ENCODE data around the gene PAQR9.
A peak's percentile ranks its signal among the peaks of the same experiment; 100 is the strongest.

Gene PAQR9, protein sequence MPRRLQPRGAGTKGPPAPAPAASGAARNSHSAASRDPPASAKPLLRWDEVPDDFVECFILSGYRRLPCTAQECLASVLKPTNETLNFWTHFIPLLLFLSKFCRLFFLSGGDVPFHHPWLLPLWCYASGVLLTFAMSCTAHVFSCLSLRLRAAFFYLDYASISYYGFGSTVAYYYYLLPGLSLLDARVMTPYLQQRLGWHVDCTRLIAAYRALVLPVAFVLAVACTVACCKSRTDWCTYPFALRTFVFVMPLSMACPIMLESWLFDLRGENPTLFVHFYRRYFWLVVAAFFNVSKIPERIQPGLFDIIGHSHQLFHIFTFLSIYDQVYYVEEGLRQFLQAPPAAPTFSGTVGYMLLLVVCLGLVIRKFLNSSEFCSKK

DNA sequence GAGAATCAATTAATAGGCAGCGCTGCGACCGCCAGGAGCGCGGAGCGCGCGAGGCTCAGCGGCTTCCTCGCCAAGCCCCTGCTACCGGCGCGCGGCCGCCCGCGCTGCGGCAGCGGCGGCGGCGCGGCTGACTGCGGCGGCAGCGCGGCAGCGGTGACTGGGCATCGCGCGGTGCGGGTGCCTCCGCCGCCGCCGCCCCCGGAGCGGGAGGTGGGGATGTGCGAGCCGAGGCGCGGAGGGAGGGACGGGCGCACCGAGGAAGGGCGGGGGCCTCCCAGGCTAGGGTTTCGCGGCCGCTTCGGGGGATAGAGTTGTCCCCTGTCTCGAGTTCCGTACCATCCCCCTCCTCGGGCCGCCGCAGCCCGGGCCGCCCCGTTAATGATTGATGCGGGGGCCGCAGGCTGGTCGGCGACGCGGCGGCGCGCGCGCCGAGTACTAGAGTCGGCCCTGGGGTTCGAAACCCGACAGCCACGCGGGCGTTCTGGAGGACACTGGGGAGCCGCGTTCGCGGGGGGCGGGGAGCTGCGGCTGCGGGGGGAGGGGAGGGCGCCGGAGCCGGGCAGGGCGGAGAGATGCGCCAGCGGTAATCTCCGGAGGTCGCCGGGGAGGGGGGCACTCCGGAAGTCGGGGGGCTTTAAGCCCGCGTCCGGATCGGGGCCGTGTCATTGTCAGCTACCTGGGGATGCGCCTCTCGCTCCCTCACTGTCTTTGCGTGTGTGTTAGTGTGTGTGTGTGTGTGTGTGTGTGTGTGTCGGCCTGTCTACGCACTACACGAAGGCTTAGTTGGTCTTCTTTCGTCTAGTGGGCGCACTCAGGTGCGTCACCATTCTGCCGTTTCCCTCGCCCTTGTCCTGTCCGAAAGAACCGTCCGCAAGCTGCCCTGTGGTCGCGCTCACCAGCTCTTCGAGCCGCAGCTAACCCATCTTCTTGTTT lies at the start of gene PAQR9:
PAQR9 (minus strand) TSS at position 159 of the 933 bp plus-strand sequence. CDS start 338 bp downstream, outside the sequence.
- Histone ChIP-seq H3K27ac (no peak within 1 kb of the TSS), H3K9me3 (peaks cover 9% of the 10 kb centered on the region; the same call in 1 of the 2 replicates), H3K4me2 (peak within 1 kb of the TSS; percentile 93), H3K36me3 (no peaks in the 10 kb centered on the region), H4K20me1 (no peaks in the 10 kb centered on the region), H3K27me3 (peaks cover 48% of the 10 kb centered on the region), H3K4me3 (peak within 1 kb of the TSS; percentile 78), H3K4me1 (peaks cover 6% of the 10 kb centered on the region; the same call in 1 of the 2 replicates), H3K9ac (peak within 1 kb of the TSS; percentile 62)
- TF ChIP-seq Cebpa-rat (IDR thresholded peaks at IDR 0.05): no peak

DNA sequence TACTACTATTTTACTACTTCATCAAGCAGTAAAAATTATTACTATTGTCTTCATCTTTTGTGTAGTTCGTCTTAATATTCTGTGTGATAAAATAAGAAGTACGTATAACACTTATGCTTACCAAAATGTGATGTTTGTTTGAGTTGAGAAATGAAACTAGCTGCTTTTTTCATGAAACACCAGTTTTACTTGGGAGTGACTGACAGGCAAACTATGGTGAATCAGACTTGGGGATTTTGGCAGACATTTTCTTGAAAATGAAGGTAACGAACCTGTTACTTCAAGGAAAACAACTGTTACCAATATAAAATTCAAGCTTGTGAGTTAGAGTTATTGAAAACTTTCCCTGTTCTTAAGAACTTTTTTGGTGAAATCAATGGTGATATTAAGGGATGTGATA lies 48.2 kb upstream of the PAQR9 start:
- H4K20me1 ChIP-seq: peaks cover 96% of the 10 kb centered on the region
- 0 out of 2 replicates have a peak, but pooled peaks cover 7% of the 10 kb centered on the region for H3K4me1 ChIP-seq
- TF ChIP-seq Cebpa-rat (IDR thresholded peaks at IDR 0.05): no peak
- no peak overlapping the region for H3K4me3 ChIP-seq
- H3K9ac ChIP-seq: no peak overlapping the region
- no peaks in the 10 kb centered on the region for H3K9me3 ChIP-seq
- H3K27ac ChIP-seq: no peak overlapping the region
- no peaks in the 10 kb centered on the region for H3K27me3 ChIP-seq
- H3K4me2 ChIP-seq: no peak overlapping the region
- peaks cover 24% of the 10 kb centered on the region; the same call in 1 of the 2 replicates for H3K36me3 ChIP-seq

DNA sequence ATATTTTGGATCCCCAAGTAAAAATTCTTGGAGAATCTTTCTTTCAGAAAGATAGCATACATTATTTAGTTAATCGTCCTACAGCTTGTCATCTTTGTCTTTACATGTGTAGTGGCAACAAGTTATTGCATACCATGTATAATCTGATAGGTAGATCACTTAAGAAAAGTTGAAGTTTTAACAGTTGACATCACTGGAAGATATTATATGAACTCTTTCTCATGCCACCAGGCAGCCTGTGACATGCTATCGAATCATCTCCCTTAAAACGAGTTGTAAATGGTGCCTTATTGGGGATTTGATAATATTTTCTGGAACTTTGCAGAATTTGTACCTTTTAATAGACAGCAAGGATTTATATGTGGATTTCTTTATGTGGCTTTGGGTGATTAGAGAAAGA lies 46.5 kb upstream of the PAQR9 start:
- H3K4me2 ChIP-seq: no peak overlapping the region
- no peaks in the 10 kb centered on the region for H3K9me3 ChIP-seq
- H3K4me1 ChIP-seq: 0 out of 2 replicates have a peak, but pooled peaks cover 9% of the 10 kb centered on the region
- no peak overlapping the region for H3K9ac ChIP-seq
- peaks cover 100% of the 10 kb centered on the region for H4K20me1 ChIP-seq
- H3K4me3 ChIP-seq: no peak overlapping the region
- peaks cover 27% of the 10 kb centered on the region; the same call in 1 of the 2 replicates for H3K36me3 ChIP-seq
- H3K27ac ChIP-seq: no peak overlapping the region
- H3K27me3 ChIP-seq: no peaks in the 10 kb centered on the region
- no peak for TF ChIP-seq Cebpa-rat (IDR thresholded peaks at IDR 0.05)

DNA sequence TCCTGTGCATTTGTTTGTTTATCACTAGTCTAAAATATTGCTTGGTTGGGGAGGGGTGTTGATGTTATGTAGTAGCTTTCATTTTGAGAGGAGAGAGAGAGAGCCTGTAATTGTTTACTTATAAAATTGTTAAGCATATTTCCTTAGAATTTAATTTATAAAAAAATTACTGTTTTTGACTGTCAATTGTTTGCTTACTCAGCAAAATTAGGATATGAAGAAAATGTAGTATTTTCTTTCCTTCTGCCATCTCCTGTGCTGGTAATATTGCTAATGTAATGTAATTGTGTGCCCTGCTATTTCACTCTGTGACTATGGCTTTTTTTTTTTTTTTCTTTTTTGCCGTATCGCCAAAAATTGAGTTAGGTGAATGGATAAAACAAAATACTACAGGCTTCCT lies 41.3 kb upstream of the PAQR9 start:
- no peak overlapping the region for H3K9ac ChIP-seq
- no peak overlapping the region for H3K27ac ChIP-seq
- H3K36me3 ChIP-seq: peaks cover 5% of the 10 kb centered on the region; the same call in 1 of the 2 replicates
- no peak overlapping the region for H3K4me3 ChIP-seq
- H4K20me1 ChIP-seq: peaks cover 82% of the 10 kb centered on the region
- peaks cover 32% of the 10 kb centered on the region for H3K4me1 ChIP-seq
- H3K9me3 ChIP-seq: no peaks in the 10 kb centered on the region
- TF ChIP-seq Cebpa-rat (IDR thresholded peaks at IDR 0.05): no peak
- no peak overlapping the region for H3K4me2 ChIP-seq
- no peaks in the 10 kb centered on the region for H3K27me3 ChIP-seq

DNA sequence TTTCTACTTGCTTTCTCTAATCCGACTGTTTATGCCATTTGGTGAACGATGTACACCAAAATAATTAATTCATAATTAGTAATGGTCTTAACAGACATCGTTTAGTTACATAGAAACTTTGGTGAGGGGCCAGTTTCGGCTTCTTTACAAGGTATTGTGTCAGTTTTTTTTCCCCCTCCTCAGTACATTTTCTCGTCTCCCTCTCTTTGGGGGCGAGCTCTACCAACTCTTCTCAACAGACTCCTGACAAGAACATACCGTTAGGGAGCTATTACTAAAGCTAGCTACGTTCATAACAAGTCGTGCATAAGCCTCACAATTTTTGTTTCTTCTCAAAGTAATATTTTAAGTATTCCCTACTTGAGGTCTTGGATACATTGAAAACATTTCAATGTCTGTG lies 39.3 kb upstream of the PAQR9 start:
- Histone ChIP-seq H3K36me3 (peaks cover 5% of the 10 kb centered on the region; the same call in 1 of the 2 replicates), H3K27me3 (no peaks in the 10 kb centered on the region), H3K27ac (peak overlapping the region; percentile 93), H3K9me3 (no peaks in the 10 kb centered on the region), H3K4me1 (peaks cover 38% of the 10 kb centered on the region), H3K4me2 (peak overlapping the region; percentile 85), H3K4me3 (peak overlapping the region; percentile 85), H3K9ac (peak overlapping the region; percentile 97), H4K20me1 (peaks cover 61% of the 10 kb centered on the region)
- TF ChIP-seq Cebpa-rat (IDR thresholded peaks at IDR 0.05): no peak

DNA sequence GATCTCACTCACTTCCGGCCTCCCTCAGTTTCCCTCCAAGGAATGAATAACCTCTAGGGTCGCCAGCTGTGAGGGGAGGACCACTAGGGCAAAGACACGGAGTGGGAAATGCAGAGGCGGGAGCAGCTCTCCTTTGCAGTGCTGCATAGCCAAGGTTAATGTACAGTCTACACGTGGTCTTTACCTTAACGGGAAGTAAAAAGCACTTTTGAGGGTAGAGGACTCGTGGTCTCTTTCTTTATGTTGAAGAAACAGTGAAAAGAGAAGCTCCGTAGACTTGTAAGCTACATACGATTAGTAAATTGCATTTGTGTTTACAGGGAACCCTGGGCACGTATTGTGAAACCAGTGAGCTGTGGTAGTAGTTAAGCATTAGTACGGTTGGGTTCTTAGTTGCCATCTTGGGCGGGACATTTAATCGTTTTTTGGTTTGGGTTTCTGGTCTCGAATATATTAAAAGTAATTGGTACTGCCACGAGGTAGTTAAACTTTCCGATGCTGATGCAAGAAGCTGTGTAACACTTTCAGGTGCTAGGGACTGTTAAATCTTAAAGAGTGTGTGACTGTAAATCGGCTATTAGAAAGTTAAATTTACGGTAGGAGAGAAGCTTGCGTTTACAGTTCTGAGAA lies 38.7 kb upstream of the PAQR9 start:
- H4K20me1 ChIP-seq: peaks cover 56% of the 10 kb centered on the region
- peak overlapping the region; percentile 85 for H3K4me3 ChIP-seq
- peaks cover 5% of the 10 kb centered on the region; the same call in 1 of the 2 replicates for H3K36me3 ChIP-seq
- no peak for TF ChIP-seq Cebpa-rat (IDR thresholded peaks at IDR 0.05)
- no peaks in the 10 kb centered on the region for H3K9me3 ChIP-seq
- H3K27ac ChIP-seq: peak overlapping the region; percentile 93
- peak overlapping the region; percentile 97 for H3K9ac ChIP-seq
- peaks cover 35% of the 10 kb centered on the region for H3K4me1 ChIP-seq
- H3K27me3 ChIP-seq: no peaks in the 10 kb centered on the region
- H3K4me2 ChIP-seq: peak overlapping the region; percentile 85

DNA sequence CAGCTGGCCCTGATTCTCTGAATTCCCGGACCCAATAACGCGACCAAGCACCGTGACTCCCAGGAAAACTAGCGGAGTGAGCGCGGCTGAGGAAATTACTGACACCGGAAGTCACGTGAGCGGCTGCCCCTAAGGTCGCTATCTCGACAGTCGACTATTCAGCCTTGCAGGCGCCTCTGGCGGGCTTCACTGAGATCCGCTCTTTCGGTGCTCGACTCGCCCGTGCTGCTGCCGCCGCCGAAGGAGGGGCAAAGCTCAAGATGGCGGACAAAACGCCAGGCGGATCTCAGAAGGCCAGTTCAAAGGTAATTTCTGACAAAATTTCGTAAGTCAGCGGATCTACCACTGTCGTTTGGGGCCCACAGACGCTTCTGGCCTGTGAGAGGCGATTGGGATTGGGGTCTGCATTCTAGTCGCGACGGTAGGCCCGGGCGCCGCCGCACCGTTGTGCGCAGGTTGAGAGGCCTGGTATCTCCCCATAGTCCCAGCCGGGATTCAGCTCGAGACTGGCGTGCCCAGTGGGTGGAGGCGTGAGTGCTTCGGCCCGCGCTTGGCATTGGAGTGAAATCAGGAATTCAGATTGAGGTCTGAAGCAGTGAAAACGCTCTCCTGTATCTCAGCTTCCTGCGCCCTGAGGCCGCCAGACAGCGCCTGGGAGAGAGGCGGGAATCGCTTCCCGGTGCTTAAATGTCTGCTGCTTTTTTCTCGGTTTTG lies 38.1 kb upstream of the PAQR9 start, which contains the start of gene U2SURP:
U2SURP (plus strand) TSS at position 202 of the 714 bp plus-strand sequence; CDS start at position 261, 59 bp downstream.
- H3K27ac ChIP-seq: peak within 1 kb of the TSS; percentile 93

DNA sequence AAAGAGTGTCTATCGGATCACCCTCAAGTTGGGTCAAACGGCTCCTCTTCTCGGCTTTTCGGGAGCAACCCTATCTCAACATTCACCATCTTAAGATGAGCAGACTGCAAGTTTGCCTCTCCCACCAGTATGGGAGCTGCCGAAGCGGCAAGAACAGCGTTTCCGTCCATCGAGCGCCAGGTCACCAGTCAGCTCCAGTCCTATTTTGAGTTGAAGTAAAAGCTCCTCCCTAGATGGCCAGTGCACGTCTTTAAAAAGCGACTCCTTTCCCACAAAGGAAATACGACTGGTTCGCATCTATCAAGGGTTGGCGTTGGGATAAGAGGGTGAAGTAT lies 37.5 kb upstream of the PAQR9 start:
- no peak for TF ChIP-seq Cebpa-rat (IDR thresholded peaks at IDR 0.05)
- H3K27me3 ChIP-seq: no peaks in the 10 kb centered on the region
- peak overlapping the region; percentile 93 for H3K27ac ChIP-seq
- no peaks in the 10 kb centered on the region; the same call in 1 of the 2 replicates for H3K36me3 ChIP-seq
- peak overlapping the region; percentile 97 for H3K9ac ChIP-seq
- H3K9me3 ChIP-seq: no peaks in the 10 kb centered on the region
- H4K20me1 ChIP-seq: peaks cover 44% of the 10 kb centered on the region
- H3K4me2 ChIP-seq: peak overlapping the region; percentile 88
- peak overlapping the region; percentile 85 for H3K4me3 ChIP-seq
- peaks cover 29% of the 10 kb centered on the region for H3K4me1 ChIP-seq

More for the DNA sequence above, 38.1 kb upstream of the PAQR9 start, which contains the start of gene U2SURP:
- H3K4me3 ChIP-seq: peak within 1 kb of the TSS; percentile 85
- peaks cover 4% of the 10 kb centered on the region; the same call in 1 of the 2 replicates for H3K36me3 ChIP-seq
- H3K4me1 ChIP-seq: peaks cover 29% of the 10 kb centered on the region
- H4K20me1 ChIP-seq: peaks cover 49% of the 10 kb centered on the region
- peak within 1 kb of the TSS; percentile 97 for H3K9ac ChIP-seq
- H3K4me2 ChIP-seq: peak within 1 kb of the TSS; percentile 88
- no peak for TF ChIP-seq Cebpa-rat (IDR thresholded peaks at IDR 0.05)
- no peaks in the 10 kb centered on the region for H3K9me3 ChIP-seq
- no peaks in the 10 kb centered on the region for H3K27me3 ChIP-seq

All from BLaER1 (cell line).